Endothelial cell of umbilical vein (primary cell): ENCODE measurements around the gene TSPAN13. TPM values are rescaled to one million over a fixed set of nuclear protein-coding genes. Genes with fewer than 3 reads are reported as not detected.

Source experiments
- BruUV-seq: library from RNA; stranded (reverse); fragments of 400-500 nt; replicated peaks from 2 replicates; lab custom pipeline; 2021; lab: Mats Ljungman, UMichigan
- CTCF ChIA-PET: fragments of 300-600, 350-600 bp; sonication (Branson Sonifier 250); formaldehyde crosslinking; loops from one replicate; lab custom pipeline; 2021; ENCODE audit warnings: antibody characterized with exemption, inconsistent platforms; lab: Charles Lee
- POLR2A ChIA-PET: fragments of 300-600, 350-600 bp; sonication (Branson Sonifier 250); formaldehyde crosslinking; loops from one replicate; lab custom pipeline; 2021; ENCODE audit warnings: antibody characterized with exemption, inconsistent platforms; lab: Charles Lee
- DNase-seq: peaks from one replicate; pipeline ENCODE4 v3.0.0-alpha.2; 2011; ENCODE audit warnings: low read depth, low spot score
- FAIRE-seq: peaks from 2 replicates; lab custom pipeline; 2011; peaks lifted over from hg19 to GRCh38; lab: Jason Lieb, UNC
- H2AFZ ChIP-seq: 2 replicates; pipeline ENCODE4 v1.6.0; 2012; ENCODE audit warnings: low read depth, low read length, control low read depth, inconsistent platforms
- H3K27ac ChIP-seq: 2 replicates; pipeline ENCODE4 v1.5.1; 2011; ENCODE audit warnings: low read depth, mild to moderate bottlenecking, control low read depth, low read length, moderate library complexity; ENCODE audit not compliant: insufficient read depth
- H3K27me3 ChIP-seq, 2 experiments: 2 replicates each; pipeline versions ENCODE4 v1.6.0 to v1.6.1; 2011; ENCODE audit warnings: low read length in 2 of 2, mixed read lengths in 1 of 2; ENCODE audit not compliant: control insufficient read depth in 2 of 2, insufficient read depth in 2 of 2
- H3K36me3 ChIP-seq, 2 experiments: 2 replicates in 1 of 2; 3 replicates in 1 of 2; pipeline ENCODE4 v1.5.1; 2011; ENCODE audit warnings: low read length in 2 of 2, mild to moderate bottlenecking in 1 of 2, moderate library complexity in 1 of 2; ENCODE audit not compliant: control insufficient read depth in 2 of 2, insufficient read depth in 2 of 2; ENCODE audit errors: extremely low read depth in 1 of 2
- H3K4me1 ChIP-seq: 3 replicates; pipeline ENCODE4 v1.5.1; 2011; ENCODE audit warnings: mild to moderate bottlenecking, low read length; ENCODE audit not compliant: control insufficient read depth, insufficient read depth; ENCODE audit errors: extremely low read depth
- H3K4me2 ChIP-seq: 2 replicates; pipeline ENCODE4 v1.6.1; 2011; ENCODE audit warnings: low read length, control low read depth, mixed read lengths; ENCODE audit not compliant: insufficient read depth
- H3K4me3 ChIP-seq, 3 experiments: fragments of 200-600 bp in 1 of 3; sonication (generic), shearing (Covaris generic) in 1 of 3; replicated peaks in 1 of 3; 2 replicates each; pipeline ENCODE4 v1.5.1; 2011 to 2016; ENCODE audit warnings: control low read depth in 3 of 3, low read length in 3 of 3, mild to moderate bottlenecking in 2 of 3, inconsistent platforms in 1 of 3, low read depth in 1 of 3, moderate library complexity in 1 of 3; ENCODE audit not compliant: insufficient read depth in 1 of 3
- H3K79me2 ChIP-seq: 2 replicates; pipeline ENCODE4 v1.6.0; 2012; ENCODE audit warnings: low read length, inconsistent platforms; ENCODE audit not compliant: control insufficient read depth, insufficient read depth
- H3K9ac ChIP-seq: replicated peaks from 2 replicates; pipeline ENCODE3; 2011; ENCODE audit warnings: low read length, control low read depth; ENCODE audit not compliant: insufficient read depth; ENCODE audit errors: extremely low read depth
- H3K9me1 ChIP-seq: replicated peaks from 3 replicates; pipeline ENCODE4 v1.6.0; 2011; ENCODE audit warnings: mild to moderate bottlenecking, low read length; ENCODE audit not compliant: control insufficient read depth, insufficient read depth; ENCODE audit errors: extremely low read depth
- H3K9me3 ChIP-seq: replicated peaks from 2 replicates; pipeline ENCODE4 v1.5.1; 2012; ENCODE audit warnings: low read length, inconsistent platforms; ENCODE audit not compliant: control insufficient read depth, insufficient read depth
- H4K20me1 ChIP-seq: replicated peaks from 2 replicates; pipeline ENCODE3; 2011; ENCODE audit warnings: mild to moderate bottlenecking, low read length; ENCODE audit not compliant: control insufficient read depth, insufficient read depth; ENCODE audit errors: extremely low read depth
- CTCF ChIP-seq, 2 donors: IDR thresholded peaks; 1 replicate in 1 of 2; 2 replicates in 1 of 2; pipeline ENCODE4 v1.5.1; 2011; ENCODE audit warnings: low read length in 2 of 2, mild to moderate bottlenecking in 2 of 2, moderate library complexity in 2 of 2, control low read depth in 1 of 2, inconsistent platforms in 1 of 2, low read depth in 1 of 2; ENCODE audit not compliant: insufficient read depth in 1 of 2; ENCODE audit errors: extremely low read depth in 1 of 2
- EZH2 ChIP-seq: IDR thresholded peaks from 2 replicates; pipeline ENCODE4 v1.6.1; 2012; ENCODE audit warnings: borderline replicate concordance, low read depth, mild to moderate bottlenecking, moderate library complexity, low read length, inconsistent platforms; ENCODE audit not compliant: severe bottlenecking
- FOS ChIP-seq: IDR thresholded peaks from 2 replicates; pipeline ENCODE4 v1.6.1; 2011; ENCODE audit warnings: mild to moderate bottlenecking, low read length, moderate library complexity, borderline replicate concordance; ENCODE audit not compliant: insufficient read depth
- GATA2 ChIP-seq: IDR thresholded peaks from 2 replicates; pipeline ENCODE4 v1.7.0; 2011; ENCODE audit warnings: low read depth, mild to moderate bottlenecking, moderate library complexity, mixed read lengths, low read length; ENCODE audit not compliant: insufficient read length, insufficient read depth
- JUN ChIP-seq: IDR thresholded peaks from 2 replicates; pipeline ENCODE4 v1.6.1; 2011; ENCODE audit warnings: borderline replicate concordance, low read depth; ENCODE audit not compliant: insufficient read length, insufficient read depth
- MAX ChIP-seq: IDR thresholded peaks from 2 replicates; pipeline ENCODE4 v1.6.1; 2011; ENCODE audit not compliant: insufficient read depth, insufficient read length
- MYC ChIP-seq: IDR thresholded peaks from one replicate; pipeline ENCODE4 v1.6.1; 2011; ENCODE audit warnings: mild to moderate bottlenecking, low read depth, low read length
- POLR2A ChIP-seq: IDR thresholded peaks from 2 replicates; pipeline ENCODE4 v1.6.1; 2012; ENCODE audit warnings: low read depth, mild to moderate bottlenecking, control low read depth, low read length
- POLR2AphosphoS5 ChIP-seq: IDR thresholded peaks from 2 replicates; pipeline ENCODE4 v1.6.1; 2012; ENCODE audit warnings: low read depth, mild to moderate bottlenecking, control low read depth, low read length, moderate library complexity; ENCODE audit not compliant: insufficient read depth
- dilution Hi-C: fragments of 300-500 bp; cut with MboI; formaldehyde crosslinking; loops from one replicate; pipeline ENCODE4 v1.15.0; 2019; ENCODE audit warnings: low sequenced_read_pairs; ENCODE audit not compliant: extremely low pct_ligation_motif_present
- intact Hi-C: fragments of 100-400 bp; cut with micrococcal nuclease; formaldehyde crosslinking; loops from one replicate; pipeline ENCODE4 v1.10.0; 2022
- polyA plus RNA-seq, 4 experiments: library from polyadenylated mRNA; depleted of rRNA in 3 of 4; stranded (reverse) in 3 of 4; unstranded in 1 of 4; fragments of >200 nt; gene quantifications; 2 replicates each; pipeline versions ENCODE4 v1.2.1 to v1.2.3, GENCODE V29; 2011 to 2012; ENCODE audit warnings: missing spikeins in 1 of 4
- total RNA-seq: library from RNA; stranded (reverse); gene quantifications from 2 replicates; pipeline ENCODE4 v1.2.3, GENCODE V29; 2021

TSPAN13 gene
- total and polyA plus RNA-seq, 2 donors (not counting 3 experiments of a cell fraction or from before 2014, with no cell fraction given), result 13.3 to 33.0 TPM

- no peak overlapping the region for H3K27ac ChIP-seq
- no peaks in the 10 kb centered on the region for H4K20me1 ChIP-seq
- DNase-seq, result peak; percentile 15
- no TSS peak for BruUV-seq
- dilution Hi-C loops, result no loop called here
- no peaks in the 10 kb centered on the region for H3K9me3 ChIP-seq
- intact Hi-C loops, result loop anchor here (2.0 kb wide), 1 partner anchor 14 kb away; no protein-coding TSS in a partner anchor
- no peak for FAIRE-seq
- H3K36me3 ChIP-seq, result no peaks in the 10 kb centered on the region
- POLR2A ChIA-PET, result no interaction called here
- H3K27me3 ChIP-seq, result no peaks in the 10 kb centered on the region
- H2AFZ ChIP-seq, result no peak overlapping the region
- CTCF ChIA-PET, result no interaction called here
- TF ChIP-seq POLR2A (no peak), POLR2AphosphoS5 (no peak), GATA2 (no peak), FOS (no peak), EZH2 (no peak), JUN (no peak), MYC (no peak)
- H3K9me1 ChIP-seq, result no peaks in the 10 kb centered on the region
- H3K79me2 ChIP-seq, result no peaks in the 10 kb centered on the region
- peaks cover 36% of the 10 kb centered on the region for H3K4me1 ChIP-seq
- no peak overlapping the region for H3K9ac ChIP-seq
- peak overlapping the region; percentile 52 for H3K4me2 ChIP-seq
- no peak overlapping the region for H3K4me3 ChIP-seq
Measured at GRCh38 chr7:16740996-16741395, 12.6 kb upstream of the TSPAN13 start.

GRCh38 chr7:16741676-16742075 lies 11.9 kb upstream of the TSPAN13 start:
- no peaks in the 10 kb centered on the region for H3K36me3 ChIP-seq
- intact Hi-C loops (loop anchor here (2.0 kb wide), 1 partner anchor 15 kb away; no protein-coding TSS in a partner anchor), dilution Hi-C loops (no loop called here)
- no peaks in the 10 kb centered on the region for H3K27me3 ChIP-seq
- no peaks in the 10 kb centered on the region for H4K20me1 ChIP-seq
- no peak overlapping the region for H3K27ac ChIP-seq
- ChIA-PET CTCF (no interaction called here), POLR2A (no interaction called here)
- no peak overlapping the region for H3K9ac ChIP-seq
- FAIRE-seq (no peak), DNase-seq (no peak)
- no peaks in the 10 kb centered on the region for H3K79me2 ChIP-seq
- H3K4me2 ChIP-seq, result no peak overlapping the region
- no peaks in the 10 kb centered on the region for H3K9me1 ChIP-seq
- BruUV-seq, result no TSS peak
- peak overlapping the region; percentile 41 for H2AFZ ChIP-seq
- TF ChIP-seq POLR2AphosphoS5, result no peak
- no peak for TF ChIP-seq EZH2
- TF ChIP-seq FOS, result no peak
- no peak for TF ChIP-seq JUN
- no peak for TF ChIP-seq MAX
- no peak for TF ChIP-seq CTCF (IDR thresholded peaks at IDR 0.05; ENCODE audit: extremely low read depth in 1 of 2, insufficient read depth in 1 of 2, low read depth in 1 of 2, low read length in 2 of 2)
- no peak for TF ChIP-seq MYC
- no peak for TF ChIP-seq POLR2A
- TF ChIP-seq GATA2, result no peak
- H3K4me3 ChIP-seq, result no peak overlapping the region
- peaks cover 36% of the 10 kb centered on the region for H3K4me1 ChIP-seq
- H3K9me3 ChIP-seq, result no peaks in the 10 kb centered on the region
